Fibroblast of skin of abdomen (primary cell): Measurements from ENCODE around the gene CLEC4D. TPM values are rescaled to one million over a fixed set of nuclear protein-coding genes. Genes with fewer than 3 reads are reported as not detected.
"Not testable (repeated sequence)": the region's sequence is repeated elsewhere in the genome, so short reads cannot be mapped to it uniquely, and the experiment has no call there.

Experiments
- DNase-seq: peaks from one replicate; pipeline ENCODE4 v3.0.0-alpha.2; 2013
- polyA plus RNA-seq, 2 experiments: library from polyadenylated mRNA; unstranded; fragments of 120-200 nt; gene quantifications; one replicate each; pipeline ENCODE4 v1.2.1, GENCODE V29; 2013; ENCODE audit not compliant: insufficient read length in 2 of 2

Gene CLEC4D
- polyA plus RNA-seq (2013, experiment 1 of 2; ENCODE audit: insufficient read length) = not detected
- polyA plus RNA-seq (2013, experiment 2 of 2; ENCODE audit: insufficient read length) = not detected

GRCh38 chr12:8513256-8513655 lies at the start of gene CLEC4D:
CLEC4D (plus strand) TSS chr12:8513503; CDS start chr12:8513733, 230 bp downstream.
- no peak for DNase-seq

GRCh38 chr12:8465301-8465996 lies 47.9 kb upstream of the CLEC4D start:
- no peak for DNase-seq

GRCh38 chr12:8466241-8466640 lies 47.1 kb upstream of the CLEC4D start:
- no peak for DNase-seq

- no peak for DNase-seq
These were observed 42.2 kb upstream of the CLEC4D start for GRCh38 chr12:8471090-8471489.

GRCh38 chr12:8475508-8476203 lies 37.6 kb upstream of the CLEC4D start:
- no peak for DNase-seq

- no peak for DNase-seq
These were observed 30.7 kb upstream of the CLEC4D start for GRCh38 chr12:8482571-8483061.

- DNase-seq = no peak
These were observed 30.2 kb upstream of the CLEC4D start for GRCh38 chr12:8483079-8483478.

GRCh38 chr12:8491646-8492530 lies 21.4 kb upstream of the CLEC4D start:
- DNase-seq = no peak

GRCh38 chr12:8493084-8493483 lies 20.2 kb upstream of the CLEC4D start:
- no peak for DNase-seq

GRCh38 chr12:8495671-8496070 lies 17.6 kb upstream of the CLEC4D start:
- not testable (repeated sequence) for DNase-seq

- DNase-seq = not testable (repeated sequence)
These were observed 17.2 kb upstream of the CLEC4D start for GRCh38 chr12:8496074-8496473.

GRCh38 chr12:8499616-8500015 lies 13.7 kb upstream of the CLEC4D start:
- DNase-seq = no peak

- DNase-seq = no peak
These were observed 11.6 kb upstream of the CLEC4D start for GRCh38 chr12:8501720-8502119.

GRCh38 chr12:8504351-8504750 lies 9.0 kb upstream of the CLEC4D start:
- DNase-seq = no peak

- DNase-seq = no peak
These were observed 5.7 kb upstream of the CLEC4D start for GRCh38 chr12:8507596-8507995.

GRCh38 chr12:8508223-8508622 lies 5.1 kb upstream of the CLEC4D start:
- no peak for DNase-seq

GRCh38 chr12:8508910-8509841 lies 4.1 kb upstream of the CLEC4D start:
- DNase-seq = no peak

GRCh38 chr12:8517971-8518370 lies 4.7 kb downstream of the CLEC4D start:
- no peak for DNase-seq

- no peak for DNase-seq
These were observed 5.9 kb downstream of the CLEC4D start for GRCh38 chr12:8519171-8519570.

GRCh38 chr12:8527250-8528130 lies 14.2 kb downstream of the CLEC4D start:
- DNase-seq = no peak

- DNase-seq = no peak
These were observed 18.7 kb downstream of the CLEC4D start for GRCh38 chr12:8532045-8532444.
